Ishikawa (cell line): ENCODE measurements around the gene SLIT3.

Experiments used
- CEBPB ChIP-seq: IDR thresholded peaks from 2 replicates; pipeline ENCODE4 v1.6.1; 2012
- CREB1 ChIP-seq: IDR thresholded peaks from 2 replicates; pipeline ENCODE4 v1.6.1; 2012; ENCODE audit warnings: low read depth
- EGR1 ChIP-seq: IDR thresholded peaks from 2 replicates; pipeline ENCODE4 v1.6.1; 2012
- EP300 ChIP-seq: IDR thresholded peaks from 2 replicates; pipeline ENCODE4 v1.6.1; 2012; ENCODE audit warnings: borderline replicate concordance
- FOXM1 ChIP-seq: IDR thresholded peaks from 2 replicates; pipeline ENCODE4 v1.6.1; 2012; ENCODE audit warnings: low read depth, borderline replicate concordance
- MAX ChIP-seq: IDR thresholded peaks from 2 replicates; pipeline ENCODE4 v1.6.1; 2012
- NFIC ChIP-seq: IDR thresholded peaks from 2 replicates; pipeline ENCODE4 v1.6.1; 2012
- RAD21 ChIP-seq: IDR thresholded peaks from 2 replicates; pipeline ENCODE4 v1.6.1; 2012; ENCODE audit warnings: low read depth
- REST ChIP-seq: IDR thresholded peaks from 2 replicates; pipeline ENCODE4 v1.6.1; 2012; ENCODE audit warnings: low read depth, mild to moderate bottlenecking
- TAF1 ChIP-seq: IDR thresholded peaks from 2 replicates; pipeline ENCODE4 v1.6.1; 2012; ENCODE audit warnings: low read depth, mild to moderate bottlenecking
- TCF12 ChIP-seq: IDR thresholded peaks from 2 replicates; pipeline ENCODE4 v1.6.1; 2012; ENCODE audit warnings: low read depth
- TEAD4 ChIP-seq: IDR thresholded peaks from 2 replicates; pipeline ENCODE4 v1.6.1; 2012
- USF1 ChIP-seq: IDR thresholded peaks from 2 replicates; pipeline ENCODE4 v1.6.1; 2012
- YY1 ChIP-seq: IDR thresholded peaks from 2 replicates; pipeline ENCODE4 v1.6.1; 2012; ENCODE audit warnings: low read depth
- ZBTB7A ChIP-seq: IDR thresholded peaks from 2 replicates; pipeline ENCODE4 v1.6.1; 2012; ENCODE audit warnings: low read depth

SLIT3 gene

GRCh38 chr5:168870910-168871309, 430.0 kb downstream of the SLIT3 start:
- no peak for TF ChIP-seq EP300
- TF ChIP-seq TEAD4, result no peak
- no peak for TF ChIP-seq USF1
- no peak for TF ChIP-seq ZBTB7A
- no peak for TF ChIP-seq MAX
- TF ChIP-seq CEBPB, result no peak
- TF ChIP-seq NFIC, result no peak
- no peak for TF ChIP-seq FOXM1
- TF ChIP-seq TCF12, result no peak
- no peak for TF ChIP-seq TAF1
- TF ChIP-seq REST, result no peak
- TF ChIP-seq RAD21, result no peak
- no peak for TF ChIP-seq YY1
- TF ChIP-seq CREB1, result no peak
- no peak for TF ChIP-seq EGR1

- TF ChIP-seq TCF12 (no peak), MAX (no peak)
These were observed 431.2 kb downstream of the SLIT3 start for GRCh38 chr5:168869615-168870227.

- TF ChIP-seq EP300 (no peak), ZBTB7A (no peak), USF1 (no peak), TCF12 (no peak), RAD21 (no peak), MAX (no peak)
These were observed 433.7 kb downstream of the SLIT3 start for GRCh38 chr5:168867241-168867640.

GRCh38 chr5:168865968-168866367, 435.0 kb downstream of the SLIT3 start:
- TF ChIP-seq FOXM1 (no peak), EP300 (no peak), TAF1 (no peak), TCF12 (no peak), CEBPB (no peak), MAX (no peak), TEAD4 (no peak), YY1 (no peak), CREB1 (no peak), RAD21 (no peak), NFIC (no peak)

- no peak for TF ChIP-seq REST
- no peak for TF ChIP-seq RAD21
- no peak for TF ChIP-seq CREB1
- no peak for TF ChIP-seq CEBPB
- no peak for TF ChIP-seq YY1
- no peak for TF ChIP-seq EP300
- no peak for TF ChIP-seq TAF1
These were observed 437.9 kb downstream of the SLIT3 start for GRCh38 chr5:168863021-168863420.

- TF ChIP-seq MAX (no peak), EGR1 (no peak), USF1 (no peak), NFIC (no peak), CREB1 (no peak), TAF1 (no peak), EP300 (no peak), REST (no peak), FOXM1 (no peak), RAD21 (no peak), TCF12 (no peak), YY1 (no peak), TEAD4 (no peak), ZBTB7A (no peak), CEBPB (no peak)
These were observed 440.4 kb downstream of the SLIT3 start for GRCh38 chr5:168860503-168860902.
